ENCODE results near the gene SLC25A4. TPM values are rescaled to one million over a fixed set of nuclear protein-coding genes. Genes with fewer than 3 reads are reported as not detected.

The SLC25A4 gene
- total and polyA plus RNA-seq, 2 donors (not counting 3 experiments of a cell fraction or from before 2014, with no cell fraction given), result 13.5 to 13.7 TPM

GRCh38 chr4:185134307-185134869, 8.7 kb upstream of the SLC25A4 start:
- TF ChIP-seq, protein P1, sequence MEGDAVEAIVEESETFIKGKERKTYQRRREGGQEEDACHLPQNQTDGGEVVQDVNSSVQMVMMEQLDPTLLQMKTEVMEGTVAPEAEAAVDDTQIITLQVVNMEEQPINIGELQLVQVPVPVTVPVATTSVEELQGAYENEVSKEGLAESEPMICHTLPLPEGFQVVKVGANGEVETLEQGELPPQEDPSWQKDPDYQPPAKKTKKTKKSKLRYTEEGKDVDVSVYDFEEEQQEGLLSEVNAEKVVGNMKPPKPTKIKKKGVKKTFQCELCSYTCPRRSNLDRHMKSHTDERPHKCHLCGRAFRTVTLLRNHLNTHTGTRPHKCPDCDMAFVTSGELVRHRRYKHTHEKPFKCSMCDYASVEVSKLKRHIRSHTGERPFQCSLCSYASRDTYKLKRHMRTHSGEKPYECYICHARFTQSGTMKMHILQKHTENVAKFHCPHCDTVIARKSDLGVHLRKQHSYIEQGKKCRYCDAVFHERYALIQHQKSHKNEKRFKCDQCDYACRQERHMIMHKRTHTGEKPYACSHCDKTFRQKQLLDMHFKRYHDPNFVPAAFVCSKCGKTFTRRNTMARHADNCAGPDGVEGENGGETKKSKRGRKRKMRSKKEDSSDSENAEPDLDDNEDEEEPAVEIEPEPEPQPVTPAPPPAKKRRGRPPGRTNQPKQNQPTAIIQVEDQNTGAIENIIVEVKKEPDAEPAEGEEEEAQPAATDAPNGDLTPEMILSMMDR (IDR thresholded peaks at IDR 0.05; ENCODE audit: extremely low read depth in 1 of 2, insufficient read depth in 1 of 2, low read depth in 1 of 2, low read length in 2 of 2), result peak; percentile 32 to 53
- no peak for TF ChIP-seq JUN (IDR thresholded peaks at IDR 0.05; ENCODE audit: borderline replicate concordance, insufficient read depth, insufficient read length, low read depth)
- no peaks in the 10 kb centered on the region for H3K9me3 ChIP-seq (replicated peaks; ENCODE audit: control insufficient read depth, insufficient read depth, low read length)
- ChIA-PET CTCF (interaction anchor here (0.5 to 4.3 kb wide), 44 partner anchors 9 to 1657 kb away, joined by 3 to 295 read pairs (median 6); partner anchors contain the start of genes HELT and SLC25A4), POLR2A (interaction anchor here (0.9 to 1.1 kb wide), 2 partner anchors 8 to 95 kb away, joined by 3 to 5 read pairs; partner anchors contain the start of gene SLC25A4)
- H3K27ac ChIP-seq (ENCODE audit: insufficient read depth, low read depth, low read length), result no peak overlapping the region
- H3K79me2 ChIP-seq (ENCODE audit: control insufficient read depth, insufficient read depth, low read length), result no peaks in the 10 kb centered on the region
- DNase-seq (ENCODE audit: low read depth, low spot score), result peak; percentile 56
- H3K27me3 ChIP-seq (ENCODE audit: control insufficient read depth in 2 of 2, insufficient read depth in 2 of 2, low read length in 2 of 2), result no peaks in the 10 kb centered on the region
- H3K9ac ChIP-seq (replicated peaks; ENCODE audit: extremely low read depth, insufficient read depth, low read length), result no peak overlapping the region
- no peak overlapping the region for H3K4me2 ChIP-seq (ENCODE audit: insufficient read depth, low read length)
- no peaks in the 10 kb centered on the region for H3K36me3 ChIP-seq (ENCODE audit: control insufficient read depth in 2 of 2, extremely low read depth in 1 of 2, insufficient read depth in 2 of 2, low read length in 2 of 2)
- peak; percentile 64 for FAIRE-seq
- H4K20me1 ChIP-seq (replicated peaks; ENCODE audit: control insufficient read depth, extremely low read depth, insufficient read depth, low read length), result no peaks in the 10 kb centered on the region
- intact Hi-C loops (cut with micrococcal nuclease), result loop anchor here (1.0 to 2.0 kb wide), 5 partner anchors 38 to 388 kb away; no protein-coding TSS in a partner anchor
- no peaks in the 10 kb centered on the region for H3K9me1 ChIP-seq (replicated peaks; ENCODE audit: control insufficient read depth, extremely low read depth, insufficient read depth, low read length)
- dilution Hi-C loops (cut with MboI; ENCODE audit: extremely low pct_ligation_motif_present, low sequenced_read_pairs), result no loop called here
- H3K4me1 ChIP-seq (ENCODE audit: control insufficient read depth, extremely low read depth, insufficient read depth, low read length), result peaks cover 4% of the 10 kb centered on the region
- BruUV-seq (replicated peaks), result no TSS peak
- H2AFZ ChIP-seq (ENCODE audit: low read depth, low read length), result no peak overlapping the region
- H3K4me3 ChIP-seq (replicated peaks in 1 of 3; ENCODE audit: insufficient read depth in 1 of 3, low read depth in 1 of 3, low read length in 3 of 3), result no peak overlapping the region

- Histone ChIP-seq H3K79me2 (ENCODE audit: control insufficient read depth, insufficient read depth, low read length) (no peaks in the 10 kb centered on the region), H2AFZ (ENCODE audit: low read depth, low read length) (no peak overlapping the region), H3K9me1 (replicated peaks; ENCODE audit: control insufficient read depth, extremely low read depth, insufficient read depth, low read length) (no peaks in the 10 kb centered on the region), H3K9me3 (replicated peaks; ENCODE audit: control insufficient read depth, insufficient read depth, low read length) (no peaks in the 10 kb centered on the region), H4K20me1 (replicated peaks; ENCODE audit: control insufficient read depth, extremely low read depth, insufficient read depth, low read length) (no peaks in the 10 kb centered on the region), H3K36me3 (ENCODE audit: control insufficient read depth in 2 of 2, extremely low read depth in 1 of 2, insufficient read depth in 2 of 2, low read length in 2 of 2) (no peaks in the 10 kb centered on the region), H3K27me3 (ENCODE audit: control insufficient read depth in 2 of 2, insufficient read depth in 2 of 2, low read length in 2 of 2) (no peaks in the 10 kb centered on the region), H3K4me2 (ENCODE audit: insufficient read depth, low read length) (no peak overlapping the region), H3K4me3 (replicated peaks in 1 of 3; ENCODE audit: insufficient read depth in 1 of 3, low read depth in 1 of 3, low read length in 3 of 3) (no peak overlapping the region), H3K4me1 (ENCODE audit: control insufficient read depth, extremely low read depth, insufficient read depth, low read length) (peaks cover 4% of the 10 kb centered on the region), H3K9ac (replicated peaks; ENCODE audit: extremely low read depth, insufficient read depth, low read length) (no peak overlapping the region), H3K27ac (ENCODE audit: insufficient read depth, low read depth, low read length) (no peak overlapping the region)
- CTCF ChIA-PET, result interaction anchor here (1.0 to 4.3 kb wide), 7 partner anchors 9 to 900 kb away, joined by 3 to 295 read pairs (median 7); no protein-coding TSS in a partner anchor
- dilution Hi-C loops (cut with MboI; ENCODE audit: extremely low pct_ligation_motif_present, low sequenced_read_pairs), result no loop called here
- no TSS peak for BruUV-seq (replicated peaks)
- FAIRE-seq (no peak), DNase-seq (ENCODE audit: low read depth, low spot score) (no peak)
- TF ChIP-seq POLR2AphosphoS5 (IDR thresholded peaks at IDR 0.05; ENCODE audit: insufficient read depth, low read depth, low read length) (no peak), FOS (IDR thresholded peaks at IDR 0.05; ENCODE audit: borderline replicate concordance, insufficient read depth, low read length) (no peak), MAX (IDR thresholded peaks at IDR 0.05; ENCODE audit: insufficient read depth, insufficient read length) (no peak), EZH2 (IDR thresholded peaks at IDR 0.05; ENCODE audit: borderline replicate concordance, low read depth, low read length, severe bottlenecking) (no peak), POLR2A (IDR thresholded peaks at IDR 0.05; ENCODE audit: low read depth, low read length) (no peak), GATA2 (IDR thresholded peaks at IDR 0.05; ENCODE audit: insufficient read depth, insufficient read length, low read depth, low read length) (no peak), JUN (IDR thresholded peaks at IDR 0.05; ENCODE audit: borderline replicate concordance, insufficient read depth, insufficient read length, low read depth) (no peak), MYC (IDR thresholded peaks at IDR 0.05; ENCODE audit: low read depth, low read length) (no peak)
- TF ChIP-seq, protein P1 (IDR thresholded peaks at IDR 0.05; ENCODE audit: extremely low read depth in 1 of 2, insufficient read depth in 1 of 2, low read depth in 1 of 2, low read length in 2 of 2), result no peak
- POLR2A ChIA-PET, result no interaction called here
- intact Hi-C loops (cut with micrococcal nuclease), result no loop called here
These were observed 5.7 kb upstream of the SLC25A4 start for GRCh38 chr4:185137233-185137925.

All from endothelial cell of umbilical vein (primary cell).